Fibroblast of mammary gland (primary cell): ENCODE results near the gene GPATCH2L.

ENCODE experiments used
- DNase-seq: peaks from one replicate; pipeline ENCODE4 v3.0.0-alpha.2; 2010; ENCODE audit warnings: low read depth
- H3K4me3 ChIP-seq: 2 replicates; pipeline ENCODE4 v1.5.1; 2011; ENCODE audit warnings: low read depth, mild to moderate bottlenecking, low read length, moderate library complexity; ENCODE audit not compliant: control insufficient read depth
- CTCF ChIP-seq: conservative IDR thresholded peaks from 2 replicates; pipeline ENCODE4 v1.5.1; 2011; ENCODE audit warnings: low read depth, low read length, inconsistent platforms; ENCODE audit not compliant: control insufficient read depth, insufficient read depth

GPATCH2L gene

GRCh38 chr14:76195003-76195402 lies 43.3 kb downstream of the GPATCH2L start:
- DNase-seq = no peak
- H3K4me3 ChIP-seq = no peak overlapping the region
- TF ChIP-seq CTCF = no peak

- H3K4me3 ChIP-seq = no peak overlapping the region
- DNase-seq = no peak
- no peak for TF ChIP-seq CTCF
Observed at GRCh38 chr14:76196980-76197695, 45.4 kb downstream of the GPATCH2L start.

GRCh38 chr14:76201162-76201561 lies 49.4 kb downstream of the GPATCH2L start:
- no peak for TF ChIP-seq CTCF
- DNase-seq = peak; percentile 94
- H3K4me3 ChIP-seq = no peak overlapping the region

DNA sequence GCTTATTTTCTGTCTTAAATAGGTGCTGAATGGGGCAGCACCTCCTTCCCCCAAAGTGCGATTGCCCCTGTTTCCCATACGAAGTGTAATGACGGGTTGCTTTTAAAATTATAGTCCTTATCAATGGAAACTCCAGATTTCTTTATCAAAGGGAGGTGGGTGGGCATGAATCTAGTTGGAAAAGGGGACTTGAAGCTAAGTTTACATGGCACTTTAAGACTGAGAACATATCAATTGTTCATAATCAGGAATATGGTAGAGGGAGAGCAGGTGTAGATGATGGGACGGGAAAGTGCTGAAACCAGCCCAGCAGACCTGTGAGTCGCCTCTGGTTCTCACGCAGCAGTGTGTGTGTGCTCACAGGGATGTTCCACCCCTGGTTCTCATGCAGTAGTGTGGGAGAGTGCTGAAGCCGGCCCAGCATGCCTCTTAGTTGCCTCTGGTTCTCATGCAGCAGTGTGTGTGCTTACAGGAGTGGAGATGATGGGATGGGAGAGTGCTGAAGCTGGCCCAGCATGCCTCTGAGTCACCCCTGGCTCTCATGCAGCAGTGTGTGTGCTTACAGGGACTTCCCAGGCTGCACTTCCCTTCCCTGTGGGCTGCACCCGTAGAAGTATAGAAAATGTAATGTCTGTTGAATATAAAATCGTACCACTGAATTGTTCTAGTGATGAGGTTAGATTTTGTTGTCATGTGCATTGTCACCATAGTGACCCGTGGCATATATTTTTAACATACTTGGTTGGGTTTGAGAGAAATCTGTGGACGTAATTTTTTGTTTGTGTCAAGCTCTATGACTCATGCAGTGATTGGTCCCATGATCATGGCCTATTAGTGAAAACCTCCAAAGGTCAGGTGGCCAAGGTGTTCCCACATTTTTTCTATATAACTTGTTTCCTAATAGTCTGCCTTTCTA lies 51.6 kb downstream of the GPATCH2L start:
- DNase-seq = peak; percentile 98

DNA sequence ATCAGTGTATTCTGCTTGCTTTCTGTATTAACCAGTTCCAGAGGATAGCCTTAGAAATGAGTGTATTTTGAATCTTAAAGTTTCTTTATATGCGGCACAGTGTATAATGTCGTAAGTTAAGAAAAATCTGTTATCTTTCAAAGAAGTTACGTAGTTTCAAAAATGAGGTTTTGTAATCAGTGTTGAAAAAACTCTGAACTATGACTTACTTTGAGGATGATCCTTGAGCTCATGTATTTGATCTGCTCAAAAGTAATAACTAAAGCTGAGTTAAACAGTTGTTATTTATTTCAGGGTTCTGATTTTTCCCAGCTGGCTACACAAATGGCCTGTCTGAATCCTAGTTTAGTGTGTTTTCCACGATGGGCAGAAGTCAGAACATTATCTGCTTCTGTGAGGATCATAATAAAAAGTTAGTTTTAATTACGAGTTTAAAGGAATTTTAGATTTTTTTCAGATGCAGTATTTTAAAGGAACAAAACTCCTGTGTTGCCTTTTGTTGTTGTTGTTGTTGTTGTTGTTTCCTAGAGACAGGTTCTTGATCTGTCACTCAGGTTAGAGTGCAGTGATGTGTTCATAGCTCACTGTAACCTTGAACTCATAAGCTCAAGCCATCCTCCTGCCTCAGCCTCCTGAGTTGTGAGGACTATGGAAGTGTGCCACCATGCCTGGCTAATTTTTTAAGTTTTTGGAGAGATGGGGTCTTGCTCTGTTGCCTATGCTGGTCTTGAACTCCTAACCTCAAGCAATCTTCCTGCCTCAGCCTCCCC lies 52.9 kb downstream of the GPATCH2L start:
- no peak overlapping the region for H3K4me3 ChIP-seq
- no peak for TF ChIP-seq CTCF

More for the DNA sequence above, 51.6 kb downstream of the GPATCH2L start:
- TF ChIP-seq CTCF = no peak
- H3K4me3 ChIP-seq = no peak overlapping the region

GRCh38 chr14:76205708-76206107 lies 54.0 kb downstream of the GPATCH2L start:
- DNase-seq = no peak
- TF ChIP-seq CTCF = no peak
- no peak overlapping the region for H3K4me3 ChIP-seq

More for the DNA sequence above, 52.9 kb downstream of the GPATCH2L start:
- no peak for DNase-seq
